HepG2 (cell line): Measurements from ENCODE around the gene GFY.

Experiments used
- CBX5 ChIP-seq: sonication (generic); formaldehyde crosslinking; IDR thresholded peaks from 2 replicates; pipeline ENCODE4 v1.4.0; 2020; ENCODE audit warnings: missing genetic modification reagents, borderline replicate concordance
- CTCF ChIP-seq: sonication (generic); formaldehyde crosslinking; IDR thresholded peaks from 2 replicates; pipeline ENCODE4 v1.5.0; 2020; ENCODE audit warnings: mild to moderate bottlenecking, missing genetic modification reagents, moderate library complexity
- HMG20B ChIP-seq: conservative IDR thresholded peaks from 2 replicates; pipeline ENCODE4 v1.6.1; 2016; ENCODE audit warnings: missing genetic modification reagents, missing compliant biosample characterization
- POLR2A ChIP-seq, 2 experiments: IDR thresholded peaks; 2 replicates each; pipeline ENCODE4 v1.6.1; 2011; ENCODE audit warnings: low read depth in 2 of 2, low read length in 2 of 2, mild to moderate bottlenecking in 1 of 2, moderate library complexity in 1 of 2; ENCODE audit not compliant: insufficient read depth in 1 of 2
- RAD51 ChIP-seq: fragments of 450-650 bp; IDR thresholded peaks from 2 replicates; pipeline ENCODE4 v1.6.1; 2016; ENCODE audit warnings: borderline replicate concordance
- SNAPC2 ChIP-seq: sonication (generic); formaldehyde crosslinking; IDR thresholded peaks from 2 replicates; pipeline ENCODE4 v1.8.1; 2022; ENCODE audit warnings: mild to moderate bottlenecking, missing genetic modification reagents
- ZNF143 ChIP-seq: sonication (generic); formaldehyde crosslinking; IDR thresholded peaks from 2 replicates; pipeline ENCODE4 v1.4.0; 2020; ENCODE audit warnings: missing genetic modification reagents
- ZNF180 ChIP-seq: sonication (generic); formaldehyde crosslinking; IDR thresholded peaks from 2 replicates; pipeline ENCODE4 v1.4.0; 2020; ENCODE audit warnings: low read depth, missing genetic modification reagents, borderline replicate concordance
- ZNF530 ChIP-seq: sonication (generic); formaldehyde crosslinking; IDR thresholded peaks from 2 replicates; pipeline ENCODE4 v1.5.0; 2020; ENCODE audit warnings: low read depth, mild to moderate bottlenecking, missing genetic modification reagents
- TF ChIP-seq, protein P1 (sequence below): sonication (generic); formaldehyde crosslinking; IDR thresholded peaks from 2 replicates; pipeline ENCODE4 v1.5.1; 2020; ENCODE audit warnings: missing genetic modification reagents, mild to moderate bottlenecking, borderline replicate concordance

- TF ChIP-seq, protein P1, sequence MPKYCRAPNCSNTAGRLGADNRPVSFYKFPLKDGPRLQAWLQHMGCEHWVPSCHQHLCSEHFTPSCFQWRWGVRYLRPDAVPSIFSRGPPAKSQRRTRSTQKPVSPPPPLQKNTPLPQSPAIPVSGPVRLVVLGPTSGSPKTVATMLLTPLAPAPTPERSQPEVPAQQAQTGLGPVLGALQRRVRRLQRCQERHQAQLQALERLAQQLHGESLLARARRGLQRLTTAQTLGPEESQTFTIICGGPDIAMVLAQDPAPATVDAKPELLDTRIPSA (CRISPR knock-in tag) = no peak
- TF ChIP-seq CBX5 (CRISPR knock-in tag) (no peak), HMG20B (CRISPR knock-in tag) (no peak), RAD51 (no peak), POLR2A (IDR thresholded peaks at IDR 0.05; ENCODE audit: insufficient read depth in 1 of 2, low read depth in 2 of 2, low read length in 2 of 2) (no peak), ZNF143 (no peak), ZNF530 (CRISPR knock-in tag) (no peak), SNAPC2 (CRISPR knock-in tag) (no peak), CTCF (CRISPR knock-in tag) (no peak), ZNF180 (CRISPR knock-in tag) (no peak)
These were observed 11.3 kb downstream of the GFY start for GRCh38 chr19:49436381-49437017.
